K562 (cell line): ENCODE measurements around the gene SLC25A10. TPM values are rescaled to one million over a fixed set of nuclear protein-coding genes. Genes with fewer than 3 reads are reported as not detected.

Experiments used
- CBX3 ChIP-seq, 2 experiments: IDR thresholded peaks; 1 replicate in 1 of 2; 2 replicates in 1 of 2; pipeline ENCODE4 v1.6.1; 2012; ENCODE audit warnings: inconsistent platforms in 2 of 2, low read length in 2 of 2, borderline replicate concordance in 1 of 2, control low read depth in 1 of 2
- CTCFL ChIP-seq: IDR thresholded peaks from 2 replicates; pipeline ENCODE4 v1.6.1; 2011; ENCODE audit warnings: borderline replicate concordance, low read depth, mild to moderate bottlenecking, moderate library complexity, low read length; ENCODE audit not compliant: insufficient read depth, poor library complexity, severe bottlenecking
- FOXK2 ChIP-seq, 2 experiments: fragments of 450-650 bp; IDR thresholded peaks in 1 of 2; conservative IDR thresholded peaks in 1 of 2; 2 replicates each; pipeline ENCODE4 v1.6.1; 2016; ENCODE audit warnings: low read depth in 2 of 2, mild to moderate bottlenecking in 1 of 2
- GABPB1 ChIP-seq: sonication (generic); formaldehyde crosslinking; IDR thresholded peaks from 2 replicates; pipeline ENCODE4 v1.8.0; 2022; ENCODE audit warnings: mild to moderate bottlenecking, missing genetic modification reagents
- U2AF1 ChIP-seq: fragments of 200-400 bp; formaldehyde crosslinking; optimal IDR thresholded peaks from 2 replicates; pipeline ENCODE3; 2017; ENCODE audit warnings: mild to moderate bottlenecking, low read depth, low read length, moderate library complexity
- polyA plus RNA-seq, 8 experiments: library from polyadenylated mRNA; depleted of rRNA in 4 of 8; stranded (reverse) in 5 of 8; unstranded in 3 of 8; fragments of >200 nt; fragmentation: Nextera tagmentation in 2 of 8; fragmentation: Illumina TruSeq in 1 of 8; extraction: Ambion mirVana in 2 of 8; extraction: Trizol in 1 of 8; gene quantifications; 2 replicates each; pipeline versions ENCODE4 v1.2.1 to v1.2.3, GENCODE V29; 2011 to 2014; ENCODE audit warnings: inconsistent platforms in 1 of 8, missing spikeins in 1 of 8
- total RNA-seq, 7 experiments: library from RNA; depleted of rRNA in 6 of 7; stranded (reverse); fragments of >200 nt in 6 of 7; fragmentation: Illumina TruSeq in 2 of 7; extraction: Trizol in 2 of 7; gene quantifications; 2 replicates each; pipeline versions ENCODE4 v1.2.1 to v1.2.3, GENCODE V29; 2011 to 2021; ENCODE audit warnings: low replicate concordance in 1 of 7

The SLC25A10 gene
- total and polyA plus RNA-seq, 9 of the 15 experiments (the other 6 are each of a cell fraction or from before 2014, with no cell fraction given), result 0.10 to 85.6 (median 34.3) TPM

DNA sequence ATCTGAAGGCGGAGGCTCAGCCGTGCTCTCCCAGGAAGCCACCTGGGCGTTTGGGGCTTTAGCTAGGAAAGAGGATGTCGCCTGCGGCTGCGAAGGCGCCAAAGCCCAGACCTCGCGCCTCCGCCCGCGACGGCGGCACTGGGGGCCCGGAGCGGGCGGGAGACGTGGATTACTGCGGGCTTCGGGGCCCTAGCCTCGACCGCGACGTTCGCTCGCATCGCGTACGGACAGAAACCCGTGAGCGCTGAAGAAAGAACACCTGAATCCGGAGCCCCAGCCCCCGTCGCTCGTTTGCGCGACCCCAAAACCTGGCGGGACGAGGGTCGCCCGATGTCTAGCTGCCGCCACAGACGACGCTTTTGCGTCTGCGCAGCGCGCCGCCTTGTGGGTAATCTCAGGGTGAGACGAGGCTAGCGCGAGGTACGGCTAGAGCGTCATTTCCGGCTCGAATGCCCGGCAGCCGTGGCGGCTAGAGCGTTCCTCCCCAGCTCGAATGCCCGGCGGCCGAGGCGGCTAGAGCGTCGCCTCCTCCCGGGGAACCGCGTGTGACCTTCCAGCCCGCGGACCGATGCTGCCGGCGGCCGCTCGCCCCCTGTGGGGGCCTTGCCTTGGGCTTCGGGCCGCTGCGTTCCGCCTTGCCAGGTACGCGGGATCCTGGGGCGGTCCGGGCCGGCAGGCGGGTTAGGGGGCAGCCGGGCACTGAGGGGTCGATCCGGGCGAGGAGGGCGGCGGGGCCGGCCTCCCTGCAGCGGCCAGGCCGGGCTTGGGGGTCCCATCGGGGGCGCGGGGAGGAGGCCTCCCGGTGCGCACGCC lies 8.9 kb upstream of the SLC25A10 start, which contains the start of gene MRPL12 (continued):
- TF ChIP-seq CTCFL, result peak; percentile 40
- no peak for TF ChIP-seq CBX3 (IDR thresholded peaks at IDR 0.05; ENCODE audit: borderline replicate concordance in 1 of 2, low read length in 2 of 2)
- peak in 1 of 2 experiments; percentile 45; a peak in 1 of 4 replicates for TF ChIP-seq FOXK2 (conservative IDR thresholded peaks at IDR 0.05 in 1 of 2, IDR thresholded peaks at IDR 0.05 in 1 of 2; ENCODE audit: low read depth in 2 of 2)
- TF ChIP-seq U2AF1, result peak; percentile 88
- TF ChIP-seq GABPB1 (CRISPR knock-in tag), result peak; percentile 97
